A549 treated with Mapracorat at 1 μM for 4 hours (cell line): Measurements from ENCODE around the gene SLC19A1. TPM values are rescaled to one million over a fixed set of nuclear protein-coding genes. Genes with fewer than 3 reads are reported as not detected.

Source experiments
- total RNA-seq: library from RNA; stranded (reverse); fragments of 200-300 nt; extraction: Qiagen RNA extraction; gene quantifications from 5 replicates; pipeline ENCODE4 v1.2.3, GENCODE V29; 2022

SLC19A1 gene
- 13.9 to 20.6 TPM (median 18.9 TPM) in 5 replicates for total RNA-seq

DNA sequence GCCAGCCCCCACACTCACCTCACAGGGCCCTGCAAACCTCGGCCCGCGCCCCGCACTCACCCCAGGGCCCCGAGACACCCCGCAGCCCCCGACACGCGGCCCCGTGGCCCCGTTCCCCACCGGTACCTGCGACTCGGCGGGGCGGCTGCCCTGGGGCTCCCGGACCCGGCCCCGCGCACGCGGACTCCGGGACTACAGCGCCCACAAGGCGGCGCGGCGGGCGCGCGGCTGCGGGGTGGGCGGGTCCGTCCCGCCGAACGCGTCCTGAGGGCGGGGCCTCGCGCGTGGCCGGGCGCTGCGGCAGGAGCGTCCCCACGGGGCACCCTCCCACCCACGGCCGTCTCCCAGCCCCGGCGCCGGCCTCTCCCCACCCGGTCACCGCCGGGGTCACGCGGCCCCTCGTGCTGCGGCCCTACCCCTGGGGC, at the start of gene SLC19A1:
Gene SLC19A1, minus strand, starts transcription at position 199 of the 425 bp plus-strand sequence. CDS start 4,481 bp downstream, outside the sequence.

Other genes with a start within 250 kb of the SLC19A1 start
- 113 to 171 TPM (median 153 TPM) in 5 replicates for gene COL18A1, start 137.3 kb downstream of the SLC19A1 start, total RNA-seq
- 0.44 to 1.6 TPM (median 1.0 TPM) in 5 replicates for gene PCBP3, start 101.3 kb upstream of the SLC19A1 start, total RNA-seq